D721Med (cell line): ENCODE results near the gene PPP1R10.

Experiments
- DNase-seq: peaks from one replicate; pipeline ENCODE4 v3.0.0; 2011; ENCODE audit warnings: low spot score; ENCODE audit not compliant: insufficient read length
- FAIRE-seq: peaks from 2 replicates; lab custom pipeline; 2011; peaks lifted over from hg19 to GRCh38; lab: Jason Lieb, UNC
- CTCF ChIP-seq: IDR thresholded peaks from 2 replicates; pipeline ENCODE4 v1.5.1; 2012; ENCODE audit warnings: mild to moderate bottlenecking, control low read depth; ENCODE audit not compliant: insufficient read depth; ENCODE audit errors: missing control alignments

PPP1R10 gene

GRCh38 chr6:30565772-30566171 is 51.3 kb downstream of the PPP1R10 start:
- TF ChIP-seq CTCF = no peak
- FAIRE-seq = no peak

GRCh38 chr6:30564114-30564513 is 52.9 kb downstream of the PPP1R10 start:
- no peak for DNase-seq
- TF ChIP-seq CTCF = no peak
- no peak for FAIRE-seq

More at GRCh38 chr6:30565772-30566171, 51.3 kb downstream of the PPP1R10 start:
- no peak for DNase-seq

- DNase-seq = no peak
- no peak for FAIRE-seq
Measured at GRCh38 chr6:30562470-30563425, 54.3 kb downstream of the PPP1R10 start.

GRCh38 chr6:30560930-30561329 is 56.1 kb downstream of the PPP1R10 start:
- DNase-seq = no peak
- FAIRE-seq = no peak
- TF ChIP-seq CTCF = no peak

More at GRCh38 chr6:30562470-30563425, 54.3 kb downstream of the PPP1R10 start:
- TF ChIP-seq CTCF = no peak

- no peak for DNase-seq
- FAIRE-seq = no peak
- no peak for TF ChIP-seq CTCF
Measured at GRCh38 chr6:30557683-30557981, 59.4 kb downstream of the PPP1R10 start.

GRCh38 chr6:30556906-30557682 is 59.9 kb downstream of the PPP1R10 start, which contains the start of gene PRR3:
TSS of gene PRR3 (plus strand) at chr6:30557295. CDS start at chr6:30557345, 50 bp downstream.
- no peak for FAIRE-seq
- TF ChIP-seq CTCF = no peak
- no peak for DNase-seq
